Left colon (tissue), 2 donors: Measurements from ENCODE around the gene PLEKHS1. TPM values are rescaled to one million over a fixed set of nuclear protein-coding genes. Genes with fewer than 3 reads are reported as not detected.
"Not testable (repeated sequence)": the region's sequence is repeated elsewhere in the genome, so short reads cannot be mapped to it uniquely, and the experiment has no call there.

Experiments used
- ATAC-seq: fragments of 200-7000 bp; cut with Tn5 transposase; one replicate; pipeline ENCODE4 v1.9.1; 2020; ENCODE audit warnings: mild to moderate bottlenecking, moderate library complexity
- DNase-seq, 2 donors: peaks; one replicate each; pipeline ENCODE4 v3.0.0-alpha.2; 2020
- intact Hi-C, 2 donors: fragments of 100-400 bp; cut with DNase I in 1 of 2; cut with micrococcal nuclease in 1 of 2; formaldehyde crosslinking; loops; one replicate each; pipeline versions ENCODE4 v1.11.2 to v1.14.0; 2022; cut with DNase I, micrococcal nuclease
- total RNA-seq, 2 donors: library from RNA; stranded (reverse); fragmentation: NEBNext Ultra II Directional; extraction: Animal tissue kit (Norgen Biotek cat#: 25700); gene quantifications; one replicate each; pipeline ENCODE4 v1.2.1, GENCODE V29; 2021
- donor health status: DM: no; HTN: no; CAD: no.
- donor health status: DM: yes; HTN: yes; CAD: no.

PLEKHS1 gene
- total RNA-seq, 2 donors from 2014 or later, result 6.6 to 12.2 TPM

- DNase-seq (no peak), ATAC-seq (no peak)
- intact Hi-C loops, result no loop called here
These were observed 14.9 kb upstream of the PLEKHS1 start for GRCh38 chr10:113736576-113736975.

GRCh38 chr10:113739031-113739430, 12.5 kb upstream of the PLEKHS1 start:
- DNase-seq (no peak), ATAC-seq (no peak)
- intact Hi-C loops, result no loop called here

GRCh38 chr10:113739577-113739976, 11.9 kb upstream of the PLEKHS1 start:
- ATAC-seq (no peak), DNase-seq (no peak)
- intact Hi-C loops, result no loop called here

GRCh38 chr10:113740850-113741249, 10.6 kb upstream of the PLEKHS1 start:
- ATAC-seq, result no peak
- intact Hi-C loops, result no loop called here
- DNase-seq, result no peak

- intact Hi-C loops, result no loop called here
- ATAC-seq, result no peak
- no peak for DNase-seq
These were observed 9.0 kb upstream of the PLEKHS1 start for GRCh38 chr10:113742466-113742865.

GRCh38 chr10:113743594-113743993, 7.9 kb upstream of the PLEKHS1 start:
- no peak for ATAC-seq
- no peak for DNase-seq
- intact Hi-C loops, result no loop called here

- intact Hi-C loops, result no loop called here
- ATAC-seq, result no peak
- no peak for DNase-seq
These were observed 6.1 kb upstream of the PLEKHS1 start for GRCh38 chr10:113745374-113745773.

- peak; percentile 85 to 89 for DNase-seq
- intact Hi-C loops, result no loop called here
- ATAC-seq, result peak; percentile 89
These were observed 5.1 kb upstream of the PLEKHS1 start for GRCh38 chr10:113746217-113746957.

GRCh38 chr10:113752553-113752952, 1.1 kb downstream of the PLEKHS1 start:
- ATAC-seq, result peak; percentile 69
- intact Hi-C loops, result no loop called here
- DNase-seq, result peak; percentile 21 to 66

GRCh38 chr10:113753020-113753692, 1.7 kb downstream of the PLEKHS1 start:
- ATAC-seq (peak; percentile 64), DNase-seq (peak; percentile 79 to 80)
- intact Hi-C loops, result no loop called here

- ATAC-seq (no peak), DNase-seq (no peak)
- intact Hi-C loops, result no loop called here
These were observed 2.6 kb downstream of the PLEKHS1 start for GRCh38 chr10:113754125-113754524.

GRCh38 chr10:113754768-113755167, 3.3 kb downstream of the PLEKHS1 start:
- DNase-seq (peak; percentile 65 to 74), ATAC-seq (peak; percentile 52)
- intact Hi-C loops, result no loop called here

- DNase-seq (no peak), ATAC-seq (peak; percentile 63)
- intact Hi-C loops, result no loop called here
These were observed 5.6 kb downstream of the PLEKHS1 start for GRCh38 chr10:113756940-113757543.

GRCh38 chr10:113762083-113762482, 10.6 kb downstream of the PLEKHS1 start:
- ATAC-seq (no peak), DNase-seq (no peak)
- intact Hi-C loops, result no loop called here

GRCh38 chr10:113764582-113764981, 13.1 kb downstream of the PLEKHS1 start:
- intact Hi-C loops, result no loop called here
- ATAC-seq (peak; percentile 38), DNase-seq (no peak)

GRCh38 chr10:113765910-113766309, 14.4 kb downstream of the PLEKHS1 start:
- DNase-seq (no peak), ATAC-seq (peak; percentile 79)
- intact Hi-C loops, result no loop called here

GRCh38 chr10:113767222-113767621, 15.7 kb downstream of the PLEKHS1 start:
- DNase-seq (no peak), ATAC-seq (peak; percentile 60)
- intact Hi-C loops, result no loop called here

- DNase-seq (no peak), ATAC-seq (no peak)
- intact Hi-C loops, result no loop called here
These were observed 18.9 kb downstream of the PLEKHS1 start for GRCh38 chr10:113770346-113770745.

GRCh38 chr10:113771131-113771530, 19.6 kb downstream of the PLEKHS1 start:
- ATAC-seq, DNase-seq, intact Hi-C loops: not testable (repeated sequence)

GRCh38 chr10:113775686-113776294, 24.3 kb downstream of the PLEKHS1 start:
- no peak for ATAC-seq
- intact Hi-C loops, result no loop called here
- DNase-seq, result no peak
